Left ventricle myocardium inferior (tissue), 1 donor: ENCODE measurements around the gene KRT3. TPM values are rescaled to one million over a fixed set of nuclear protein-coding genes. Genes with fewer than 3 reads are reported as not detected.

Experiments
- DNase-seq: peaks from one replicate; pipeline ENCODE4 v3.0.0-alpha.2; 2020
- H3K27ac ChIP-seq: fragments of 200-600 bp; replicated peaks from 2 replicates; pipeline ENCODE4 v1.8.0; 2021
- H3K27me3 ChIP-seq: fragments of 200-600 bp; 2 replicates; pipeline ENCODE4 v1.8.0; 2021; ENCODE audit warnings: low read depth
- H3K36me3 ChIP-seq: fragments of 200-600 bp; 2 replicates; pipeline ENCODE4 v1.8.0; 2021
- H3K4me1 ChIP-seq: fragments of 200-600 bp; 2 replicates; pipeline ENCODE4 v1.8.0; 2021
- H3K4me3 ChIP-seq: fragments of 200-600 bp; 2 replicates; pipeline ENCODE4 v1.8.0; 2021; ENCODE audit warnings: mild to moderate bottlenecking, moderate library complexity
- H3K9me3 ChIP-seq: fragments of 200-600 bp; replicated peaks from 2 replicates; pipeline ENCODE4 v1.8.0; 2021
- CTCF ChIP-seq: fragments of 200-600 bp; IDR thresholded peaks from 2 replicates; pipeline ENCODE4 v1.8.0; 2021; ENCODE audit warnings: antibody characterized with exemption, mild to moderate bottlenecking, borderline replicate concordance
- intact Hi-C: fragments of 100-400 bp; cut with micrococcal nuclease; formaldehyde crosslinking; loops from one replicate; pipeline ENCODE4 v1.11.0; 2022
- total RNA-seq: library from RNA; stranded (reverse); fragmentation: NEBNext Ultra II Directional; extraction: Animal tissue kit (Norgen Biotek cat#: 25700); gene quantifications from one replicate; pipeline ENCODE4 v1.2.1, GENCODE V29; 2021
- donor health status: DM: no; HTN: yes; CAD: no; lungs with severe emphysema.

Gene KRT3
- total RNA-seq, 1 donor from 2014 or later, result not detected

- no peak for TF ChIP-seq CTCF
- H3K4me3 ChIP-seq, result no peak overlapping the region
- intact Hi-C loops, result no loop called here
- H3K36me3 ChIP-seq, result no peaks in the 10 kb centered on the region
- H3K9me3 ChIP-seq, result no peaks in the 10 kb centered on the region
- no peak for DNase-seq
- no peak overlapping the region for H3K27ac ChIP-seq
- H3K4me1 ChIP-seq, result no peaks in the 10 kb centered on the region
- H3K27me3 ChIP-seq, result peaks cover 46% of the 10 kb centered on the region
Measured at GRCh38 chr12:52828591-52829021, 32.7 kb upstream of the KRT3 start.

- no peak for TF ChIP-seq CTCF
- Histone ChIP-seq H3K4me3 (no peak overlapping the region), H3K9me3 (no peaks in the 10 kb centered on the region), H3K27me3 (peaks cover 44% of the 10 kb centered on the region), H3K36me3 (no peaks in the 10 kb centered on the region), H3K4me1 (no peaks in the 10 kb centered on the region), H3K27ac (no peak overlapping the region)
- intact Hi-C loops, result no loop called here
- DNase-seq, result no peak
Measured at GRCh38 chr12:52828156-52828555, 32.2 kb upstream of the KRT3 start.

GRCh38 chr12:52827499-52828090, 31.7 kb upstream of the KRT3 start:
- intact Hi-C loops, result no loop called here
- no peak overlapping the region for H3K27ac ChIP-seq
- no peak for TF ChIP-seq CTCF
- H3K9me3 ChIP-seq, result no peaks in the 10 kb centered on the region
- no peaks in the 10 kb centered on the region for H3K4me1 ChIP-seq
- no peak overlapping the region for H3K4me3 ChIP-seq
- H3K36me3 ChIP-seq, result no peaks in the 10 kb centered on the region
- no peak for DNase-seq
- peaks cover 41% of the 10 kb centered on the region for H3K27me3 ChIP-seq

- Histone ChIP-seq H3K27me3 (peaks cover 38% of the 10 kb centered on the region), H3K4me1 (no peaks in the 10 kb centered on the region), H3K9me3 (no peaks in the 10 kb centered on the region), H3K36me3 (no peaks in the 10 kb centered on the region), H3K27ac (no peak overlapping the region), H3K4me3 (no peak overlapping the region)
- DNase-seq, result no peak
- intact Hi-C loops, result no loop called here
- no peak for TF ChIP-seq CTCF
Measured at GRCh38 chr12:52826611-52827498, 30.9 kb upstream of the KRT3 start.

GRCh38 chr12:52825961-52826360, 30.0 kb upstream of the KRT3 start:
- Histone ChIP-seq H3K27me3 (peaks cover 39% of the 10 kb centered on the region), H3K36me3 (no peaks in the 10 kb centered on the region), H3K4me3 (no peak overlapping the region), H3K27ac (no peak overlapping the region), H3K9me3 (no peaks in the 10 kb centered on the region), H3K4me1 (no peaks in the 10 kb centered on the region)
- intact Hi-C loops, result no loop called here
- no peak for TF ChIP-seq CTCF
- no peak for DNase-seq
